Daoy (cell line): ENCODE data around the gene NEK6. TPM values are rescaled to one million over a fixed set of nuclear protein-coding genes. Genes with fewer than 3 reads are reported as not detected.

Experiments used
- DNase-seq: peaks from one replicate; pipeline ENCODE4 v3.0.0-alpha.2; 2015; ENCODE audit warnings: low read depth
- total RNA-seq: library from RNA; depleted of rRNA; stranded (reverse); fragments of >200 nt; shearing (Covaris generic); gene quantifications from 2 replicates; pipeline ENCODE4 v1.2.3, GENCODE V29; 2014

NEK6 gene
- total RNA-seq, 1 experiment from 2014 or later, result 41.9 TPM

- DNase-seq, result no peak
These were observed 116.1 kb downstream of the NEK6 start for GRCh38 chr9:124373851-124374250.

- no peak for DNase-seq
These were observed 118.0 kb downstream of the NEK6 start for GRCh38 chr9:124375726-124376125.

- DNase-seq, result no peak
These were observed 118.6 kb downstream of the NEK6 start for GRCh38 chr9:124376329-124376728.

GRCh38 chr9:124377551-124378406 is 120.0 kb downstream of the NEK6 start:
- no peak for DNase-seq

GRCh38 chr9:124381170-124381945 is 123.6 kb downstream of the NEK6 start:
- DNase-seq, result peak; percentile 73

GRCh38 chr9:124384210-124384609 is 126.5 kb downstream of the NEK6 start:
- DNase-seq, result no peak

GRCh38 chr9:124384846-124385245 is 127.1 kb downstream of the NEK6 start:
- no peak for DNase-seq

GRCh38 chr9:124385623-124386022 is 127.9 kb downstream of the NEK6 start:
- DNase-seq, result no peak

- no peak for DNase-seq
These were observed 128.5 kb downstream of the NEK6 start for GRCh38 chr9:124386201-124386600.

- no peak for DNase-seq
These were observed 130.7 kb downstream of the NEK6 start for GRCh38 chr9:124388275-124389048.

GRCh38 chr9:124389146-124389939 is 131.6 kb downstream of the NEK6 start:
- DNase-seq, result no peak

- DNase-seq, result peak; percentile 41
These were observed 133.3 kb downstream of the NEK6 start for GRCh38 chr9:124390794-124391658.

GRCh38 chr9:124392254-124392870 is 134.6 kb downstream of the NEK6 start:
- peak; percentile 51 for DNase-seq

- peak; percentile 99 for DNase-seq
These were observed 135.2 kb downstream of the NEK6 start for GRCh38 chr9:124392871-124393460.

- no peak for DNase-seq
These were observed 136.4 kb downstream of the NEK6 start for GRCh38 chr9:124394167-124394566.

- DNase-seq, result no peak
These were observed 136.8 kb downstream of the NEK6 start for GRCh38 chr9:124394596-124394995.

- DNase-seq, result no peak
These were observed 138.1 kb downstream of the NEK6 start for GRCh38 chr9:124395826-124396225.

GRCh38 chr9:124398191-124398935 is 140.6 kb downstream of the NEK6 start:
- no peak for DNase-seq
